Measurements from ENCODE around the gene SLFN12L. TPM values are rescaled to one million over a fixed set of nuclear protein-coding genes. Genes with fewer than 3 reads are reported as not detected.
"Not testable (repeated sequence)": the region's sequence is repeated elsewhere in the genome, so short reads cannot be mapped to it uniquely, and the experiment has no call there.

Gene SLFN12L
- total RNA-seq, 2 experiments from 2014 or later = 115 to 123 TPM

GRCh38 chr17:35523296-35523695 is 14.2 kb downstream of the SLFN12L start:
- Mint-ChIP-seq H3K4me1 (ENCODE audit: low read depth) (peaks cover 94% of the 10 kb centered on the region), H3K27me3 (ENCODE audit: low read depth) (no peaks in the 10 kb centered on the region), H3K9me3 (ENCODE audit: insufficient read depth) (no peaks in the 10 kb centered on the region), H3K27ac (peak overlapping the region; percentile 67), H3K36me3 (ENCODE audit: low read depth) (peaks cover 88% of the 10 kb centered on the region), H3K4me3 (peak overlapping the region; percentile 22)
- no peak for DNase-seq
- ChIA-PET POLR2A (interaction anchor here (1.2 to 3.3 kb wide), 3 partner anchors 11 to 210 kb away, joined by 3 to 20 read pairs (median 20); partner anchors contain the start of gene SLFN12L), CTCF (interaction anchor here (0.7 to 5.9 kb wide), 4 partner anchors 12 to 210 kb away, joined by 3 to 31 read pairs (median 6); partner anchors contain the start of gene SLFN12L)
- no peak for ATAC-seq

- peaks cover 94% of the 10 kb centered on the region for H3K4me1 Mint-ChIP-seq (ENCODE audit: low read depth)
- not testable (repeated sequence) for H3K27me3 Mint-ChIP-seq (ENCODE audit: low read depth); H3K9me3 Mint-ChIP-seq (ENCODE audit: insufficient read depth)
- peak overlapping the region; percentile 60 for H3K4me3 Mint-ChIP-seq
- ChIA-PET POLR2A (interaction anchor here (0.6 to 3.3 kb wide), 8 partner anchors 9 to 209 kb away, joined by 3 to 20 read pairs (median 3); partner anchors contain the start of gene SLFN12L), CTCF (interaction anchor here (0.8 to 5.9 kb wide), 6 partner anchors 13 to 209 kb away, joined by 3 to 31 read pairs (median 4); partner anchors contain the start of gene SLFN12L)
- H3K27ac Mint-ChIP-seq = peak overlapping the region; percentile 79
- peak; percentile 67 for DNase-seq
- peaks cover 88% of the 10 kb centered on the region for H3K36me3 Mint-ChIP-seq (ENCODE audit: low read depth)
- ATAC-seq = peak; percentile 96
Measured at GRCh38 chr17:35521654-35522256, 15.7 kb downstream of the SLFN12L start.

GRCh38 chr17:35521150-35521549 is 16.3 kb downstream of the SLFN12L start:
- Mint-ChIP-seq H3K9me3 (ENCODE audit: insufficient read depth) (no peaks in the 10 kb centered on the region), H3K4me1 (ENCODE audit: low read depth) (peaks cover 93% of the 10 kb centered on the region), H3K27ac (peak overlapping the region; percentile 73), H3K4me3 (peak overlapping the region; percentile 60), H3K36me3 (ENCODE audit: low read depth) (peaks cover 86% of the 10 kb centered on the region), H3K27me3 (ENCODE audit: low read depth) (no peaks in the 10 kb centered on the region)
- peak; percentile 27 for ATAC-seq
- ChIA-PET CTCF (interaction anchor here (0.8 to 5.9 kb wide), 6 partner anchors 14 to 208 kb away, joined by 3 to 31 read pairs (median 4); partner anchors contain the start of gene SLFN12L), POLR2A (interaction anchor here (0.7 to 3.3 kb wide), 6 partner anchors 12 to 147 kb away, joined by 3 to 20 read pairs (median 4); partner anchors contain the start of gene SLFN12L)
- no peak for DNase-seq

- no peak for ATAC-seq
- Mint-ChIP-seq H3K9me3 (ENCODE audit: insufficient read depth) (no peaks in the 10 kb centered on the region), H3K27ac (peak overlapping the region; percentile 37), H3K27me3 (ENCODE audit: low read depth) (no peaks in the 10 kb centered on the region), H3K4me1 (ENCODE audit: low read depth) (peaks cover 90% of the 10 kb centered on the region), H3K36me3 (ENCODE audit: low read depth) (peaks cover 86% of the 10 kb centered on the region), H3K4me3 (peak overlapping the region; percentile 39)
- ChIA-PET CTCF (no interaction called here), POLR2A (interaction anchor here (1.0 to 3.3 kb wide), 3 partner anchors 14 to 32 kb away, joined by 3 to 20 read pairs (median 3); partner anchors contain the start of gene SLFN12L)
- DNase-seq = no peak
Measured at GRCh38 chr17:35519906-35520442, 17.5 kb downstream of the SLFN12L start.

GRCh38 chr17:35519439-35519838 is 18.0 kb downstream of the SLFN12L start:
- Mint-ChIP-seq H3K4me1 (ENCODE audit: low read depth) (peaks cover 90% of the 10 kb centered on the region), H3K27me3 (ENCODE audit: low read depth) (no peaks in the 10 kb centered on the region), H3K36me3 (ENCODE audit: low read depth) (peaks cover 88% of the 10 kb centered on the region), H3K9me3 (ENCODE audit: insufficient read depth) (no peaks in the 10 kb centered on the region), H3K27ac (no peak overlapping the region), H3K4me3 (peak overlapping the region; percentile 39)
- ChIA-PET POLR2A (interaction anchor here (1.0 to 1.1 kb wide), 2 partner anchors 18 to 32 kb away, joined by 3 read pairs; partner anchors contain the start of gene SLFN12L), CTCF (no interaction called here)
- DNase-seq = no peak
- ATAC-seq = no peak

- peak overlapping the region; percentile 44 for H3K4me3 Mint-ChIP-seq
- peaks cover 90% of the 10 kb centered on the region for H3K4me1 Mint-ChIP-seq (ENCODE audit: low read depth)
- CTCF ChIA-PET; H3K27me3 Mint-ChIP-seq (ENCODE audit: low read depth); H3K9me3 Mint-ChIP-seq (ENCODE audit: insufficient read depth); DNase-seq; POLR2A ChIA-PET; ATAC-seq: not testable (repeated sequence)
- peak overlapping the region; percentile 42 for H3K27ac Mint-ChIP-seq
- H3K36me3 Mint-ChIP-seq (ENCODE audit: low read depth) = peaks cover 88% of the 10 kb centered on the region
Measured at GRCh38 chr17:35518431-35518830, 19.0 kb downstream of the SLFN12L start.

- no peaks in the 10 kb centered on the region for H3K9me3 Mint-ChIP-seq (ENCODE audit: insufficient read depth)
- peaks cover 83% of the 10 kb centered on the region for H3K4me1 Mint-ChIP-seq (ENCODE audit: low read depth)
- POLR2A ChIA-PET = interaction anchor here (0.6 kb wide), 2 partner anchors 21 to 264 kb away, joined by 3 read pairs; no protein-coding TSS in a partner anchor
- H3K27me3 Mint-ChIP-seq (ENCODE audit: low read depth) = no peaks in the 10 kb centered on the region
- CTCF ChIA-PET = interaction anchor here (1.8 kb wide), 1 partner anchor 18 kb away, joined by 4 read pairs; no protein-coding TSS in a partner anchor
- peaks cover 93% of the 10 kb centered on the region for H3K36me3 Mint-ChIP-seq (ENCODE audit: low read depth)
- H3K4me3 Mint-ChIP-seq = no peak overlapping the region
- ATAC-seq = no peak
- H3K27ac Mint-ChIP-seq = no peak overlapping the region
- no peak for DNase-seq
Measured at GRCh38 chr17:35515027-35515426, 22.5 kb downstream of the SLFN12L start.

- ChIA-PET CTCF (interaction anchor here (0.8 to 1.8 kb wide), 2 partner anchors 12 to 19 kb away, joined by 3 to 4 read pairs; no protein-coding TSS in a partner anchor), POLR2A (interaction anchor here (0.6 kb wide), 3 partner anchors 17 to 264 kb away, joined by 3 to 6 read pairs (median 3); no protein-coding TSS in a partner anchor)
- H3K27ac Mint-ChIP-seq = no peak overlapping the region
- H3K27me3 Mint-ChIP-seq (ENCODE audit: low read depth) = no peaks in the 10 kb centered on the region
- no peak overlapping the region for H3K4me3 Mint-ChIP-seq
- no peaks in the 10 kb centered on the region for H3K9me3 Mint-ChIP-seq (ENCODE audit: insufficient read depth)
- H3K36me3 Mint-ChIP-seq (ENCODE audit: low read depth) = peaks cover 92% of the 10 kb centered on the region
- ATAC-seq (no peak), DNase-seq (no peak)
- peaks cover 83% of the 10 kb centered on the region for H3K4me1 Mint-ChIP-seq (ENCODE audit: low read depth)
Measured at GRCh38 chr17:35514564-35514963, 22.9 kb downstream of the SLFN12L start.

GRCh38 chr17:35510052-35510451 is 27.4 kb downstream of the SLFN12L start:
- Mint-ChIP-seq H3K36me3 (ENCODE audit: low read depth) (peaks cover 86% of the 10 kb centered on the region), H3K27me3 (ENCODE audit: low read depth) (no peaks in the 10 kb centered on the region), H3K27ac (no peak overlapping the region), H3K4me3 (no peak overlapping the region), H3K4me1 (ENCODE audit: low read depth) (peaks cover 66% of the 10 kb centered on the region), H3K9me3 (ENCODE audit: insufficient read depth) (no peaks in the 10 kb centered on the region)
- ChIA-PET CTCF (no interaction called here), POLR2A (no interaction called here)
- ATAC-seq (no peak), DNase-seq (no peak)

- POLR2A ChIA-PET; ATAC-seq; CTCF ChIA-PET; H3K4me3 Mint-ChIP-seq; H3K27ac Mint-ChIP-seq; H3K9me3 Mint-ChIP-seq (ENCODE audit: insufficient read depth); H3K27me3 Mint-ChIP-seq (ENCODE audit: low read depth); DNase-seq: not testable (repeated sequence)
- peaks cover 62% of the 10 kb centered on the region for H3K4me1 Mint-ChIP-seq (ENCODE audit: low read depth)
- peaks cover 83% of the 10 kb centered on the region for H3K36me3 Mint-ChIP-seq (ENCODE audit: low read depth)
Measured at GRCh38 chr17:35507714-35508113, 29.8 kb downstream of the SLFN12L start.

- H3K9me3 Mint-ChIP-seq (ENCODE audit: insufficient read depth) = no peaks in the 10 kb centered on the region
- no peak for ATAC-seq
- H3K36me3 Mint-ChIP-seq (ENCODE audit: low read depth) = peaks cover 74% of the 10 kb centered on the region
- H3K4me3 Mint-ChIP-seq = no peak overlapping the region
- DNase-seq = no peak
- ChIA-PET CTCF (interaction anchor here (0.6 to 3.1 kb wide), 6 partner anchors 9 to 288 kb away, joined by 3 to 11 read pairs (median 4); no protein-coding TSS in a partner anchor), POLR2A (interaction anchor here (1.5 to 2.4 kb wide), 2 partner anchors 13 to 39 kb away, joined by 5 to 9 read pairs; no protein-coding TSS in a partner anchor)
- H3K4me1 Mint-ChIP-seq (ENCODE audit: low read depth) = peaks cover 84% of the 10 kb centered on the region
- H3K27me3 Mint-ChIP-seq (ENCODE audit: low read depth) = no peaks in the 10 kb centered on the region
- peak overlapping the region; percentile 57 for H3K27ac Mint-ChIP-seq
Measured at GRCh38 chr17:35499548-35499947, 37.9 kb downstream of the SLFN12L start.
